Daoy (cell line): ENCODE results near the gene KCNJ3. TPM values are rescaled to one million over a fixed set of nuclear protein-coding genes. Genes with fewer than 3 reads are reported as not detected.

ENCODE experiments used
- DNase-seq: peaks from one replicate; pipeline ENCODE4 v3.0.0-alpha.2; 2015; ENCODE audit warnings: low read depth
- total RNA-seq: library from RNA; depleted of rRNA; stranded (reverse); fragments of >200 nt; shearing (Covaris generic); gene quantifications from 2 replicates; pipeline ENCODE4 v1.2.3, GENCODE V29; 2014

KCNJ3 gene
- total RNA-seq, 1 experiment from 2014 or later, result not detected

- no peak for DNase-seq
Measured at GRCh38 chr2:154706660-154707059, 8.2 kb downstream of the KCNJ3 start.

GRCh38 chr2:154707994-154708575 lies 9.6 kb downstream of the KCNJ3 start:
- no peak for DNase-seq

- DNase-seq, result no peak
Measured at GRCh38 chr2:154709215-154709614, 10.7 kb downstream of the KCNJ3 start.

- no peak for DNase-seq
Measured at GRCh38 chr2:154710078-154710477, 11.6 kb downstream of the KCNJ3 start.

GRCh38 chr2:154710685-154711084 lies 12.2 kb downstream of the KCNJ3 start:
- no peak for DNase-seq

- no peak for DNase-seq
Measured at GRCh38 chr2:154713675-154714074, 15.2 kb downstream of the KCNJ3 start.

GRCh38 chr2:154720651-154721050 lies 22.2 kb downstream of the KCNJ3 start:
- no peak for DNase-seq

- no peak for DNase-seq
Measured at GRCh38 chr2:154724194-154724797, 25.8 kb downstream of the KCNJ3 start.

GRCh38 chr2:154740361-154740760 lies 41.9 kb downstream of the KCNJ3 start:
- no peak for DNase-seq

- no peak for DNase-seq
Measured at GRCh38 chr2:154758871-154759270, 60.4 kb downstream of the KCNJ3 start.

GRCh38 chr2:154762638-154763037 lies 64.1 kb downstream of the KCNJ3 start:
- no peak for DNase-seq

GRCh38 chr2:154771664-154772284 lies 73.3 kb downstream of the KCNJ3 start:
- DNase-seq, result no peak

- DNase-seq, result no peak
Measured at GRCh38 chr2:154776825-154777224, 78.3 kb downstream of the KCNJ3 start.

GRCh38 chr2:154794406-154794805 lies 95.9 kb downstream of the KCNJ3 start:
- DNase-seq, result no peak

GRCh38 chr2:154795651-154796050 lies 97.2 kb downstream of the KCNJ3 start:
- no peak for DNase-seq

GRCh38 chr2:154804451-154804850 lies 106.0 kb downstream of the KCNJ3 start:
- DNase-seq, result no peak

GRCh38 chr2:154813636-154814035 lies 115.1 kb downstream of the KCNJ3 start:
- no peak for DNase-seq

- no peak for DNase-seq
Measured at GRCh38 chr2:154814856-154815255, 116.4 kb downstream of the KCNJ3 start.

GRCh38 chr2:154825358-154825757 lies 126.9 kb downstream of the KCNJ3 start:
- no peak for DNase-seq

GRCh38 chr2:154826827-154827226 lies 128.3 kb downstream of the KCNJ3 start:
- no peak for DNase-seq

GRCh38 chr2:154827286-154827685 lies 128.8 kb downstream of the KCNJ3 start:
- no peak for DNase-seq

GRCh38 chr2:154832711-154833110 lies 134.2 kb downstream of the KCNJ3 start:
- no peak for DNase-seq

- DNase-seq, result no peak
Measured at GRCh38 chr2:154836632-154837031, 138.1 kb downstream of the KCNJ3 start.
